ENCODE results near the gene SIMC1.
"Not testable (repeated sequence)": the region's sequence is repeated elsewhere in the genome, so short reads cannot be mapped to it uniquely, and the experiment has no call there.

Gene SIMC1

DNA sequence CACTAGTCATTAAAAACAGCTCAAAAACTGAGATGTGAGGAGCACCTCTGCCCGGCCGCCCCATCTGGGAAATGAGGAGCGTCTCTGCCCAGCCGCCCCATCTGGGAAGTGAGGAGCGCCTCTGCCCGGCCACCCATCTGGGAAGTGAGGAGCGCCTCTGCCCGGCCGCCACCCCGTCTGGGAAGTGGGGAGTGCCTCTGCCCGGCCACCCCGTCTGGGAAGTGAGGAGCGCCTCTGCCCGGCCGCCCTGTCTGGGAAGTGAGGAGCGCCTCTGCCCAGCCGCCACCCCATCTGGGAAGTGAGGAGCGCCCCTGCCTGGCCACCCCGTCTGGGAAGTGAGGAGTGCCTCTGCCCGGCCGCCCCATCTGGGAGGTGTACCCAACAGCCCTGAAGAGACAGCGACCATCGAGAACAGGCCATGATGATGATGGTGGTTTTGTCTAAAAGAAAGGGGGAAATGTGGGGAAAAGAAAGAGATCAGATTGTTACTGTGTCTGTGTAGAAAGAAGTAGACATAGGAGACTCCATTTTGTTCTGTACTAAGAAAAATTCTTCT is 23.7 kb upstream of the SIMC1 start:
- not testable (repeated sequence) for DNase-seq (ENCODE audit: low spot score)

DNA sequence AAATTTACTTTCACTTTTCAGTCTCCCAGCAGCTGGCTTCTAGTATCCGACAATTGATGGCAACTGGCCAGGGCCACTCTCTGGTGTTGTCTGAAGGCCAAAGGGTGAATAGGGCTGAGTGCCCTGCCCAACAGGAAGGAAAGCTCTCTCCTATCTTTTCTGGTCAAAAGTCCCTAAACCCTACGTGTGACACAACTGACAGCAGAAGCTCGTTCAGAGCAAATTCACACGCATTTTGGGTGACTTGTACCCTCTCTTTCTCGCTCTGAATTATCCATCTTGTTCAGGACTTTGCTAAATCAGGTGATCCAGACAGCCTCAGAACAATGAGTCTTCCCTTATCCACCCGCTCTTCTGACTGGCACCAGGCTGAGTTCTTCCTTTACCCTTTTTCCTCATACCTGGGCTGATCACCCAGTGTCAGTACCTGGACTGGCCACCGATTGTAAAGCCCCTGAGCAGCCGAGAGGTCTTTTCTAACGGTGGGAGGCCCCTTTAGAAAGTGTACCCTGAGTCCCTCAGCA is 21.8 kb upstream of the SIMC1 start:
- DNase-seq (ENCODE audit: low spot score): not testable (repeated sequence)

DNA sequence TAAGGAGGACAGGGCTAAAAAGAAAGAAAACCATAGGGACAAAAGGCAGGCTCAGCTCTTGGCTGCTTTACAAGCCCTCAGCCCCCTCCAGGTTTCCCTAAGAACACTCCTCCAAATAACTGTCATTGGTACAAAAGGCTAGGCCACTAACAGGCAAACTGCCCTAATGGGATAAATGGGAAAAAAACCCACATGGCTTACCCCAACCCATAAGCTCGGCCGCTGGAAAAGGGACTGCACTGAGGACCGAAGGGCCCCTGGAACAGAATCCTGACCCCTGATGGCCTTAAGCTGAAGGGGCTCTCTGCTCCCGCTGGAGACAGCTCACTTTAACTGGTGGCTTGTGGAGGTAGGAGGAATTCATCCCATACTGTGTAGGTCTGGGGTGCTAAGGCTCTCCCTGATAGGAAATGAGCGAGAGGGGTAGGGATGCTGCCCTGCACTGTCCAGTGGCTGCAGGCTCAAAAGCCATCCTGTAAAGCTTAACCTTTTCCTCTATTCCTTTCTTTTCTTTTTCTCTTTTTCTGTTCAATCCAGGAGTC is 21.0 kb upstream of the SIMC1 start:
- not testable (repeated sequence) for DNase-seq (ENCODE audit: low spot score)

GRCh38 chr5:176217764-176218163 is 20.5 kb upstream of the SIMC1 start:
- not testable (repeated sequence) for DNase-seq (ENCODE audit: low spot score)

- not testable (repeated sequence) for DNase-seq (ENCODE audit: low spot score)
Measured at GRCh38 chr5:176222006-176222405, 16.2 kb upstream of the SIMC1 start.

- not testable (repeated sequence) for DNase-seq (ENCODE audit: low spot score)
Measured at GRCh38 chr5:176228358-176228757, 9.9 kb upstream of the SIMC1 start.

DNA sequence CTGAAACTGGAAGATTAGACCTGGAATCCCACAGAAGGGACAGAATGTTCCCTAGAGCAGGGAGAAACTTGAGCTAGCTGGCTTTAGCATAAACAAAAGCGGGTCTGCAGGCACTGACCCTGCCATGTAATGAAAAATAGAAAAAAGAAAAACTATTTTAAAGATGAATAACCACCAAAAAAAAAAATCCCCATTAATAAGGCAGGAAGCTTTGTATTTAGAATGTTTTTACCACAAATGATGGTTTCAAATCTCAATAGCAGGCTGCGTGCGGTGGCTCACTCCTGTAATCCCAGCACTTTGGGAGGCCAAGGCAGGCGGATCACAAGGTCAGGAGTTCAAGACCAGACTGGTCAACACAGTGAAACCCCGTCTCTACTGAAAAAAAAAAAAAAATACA is 5.0 kb upstream of the SIMC1 start:
- not testable (repeated sequence) for DNase-seq (ENCODE audit: low spot score)

DNA sequence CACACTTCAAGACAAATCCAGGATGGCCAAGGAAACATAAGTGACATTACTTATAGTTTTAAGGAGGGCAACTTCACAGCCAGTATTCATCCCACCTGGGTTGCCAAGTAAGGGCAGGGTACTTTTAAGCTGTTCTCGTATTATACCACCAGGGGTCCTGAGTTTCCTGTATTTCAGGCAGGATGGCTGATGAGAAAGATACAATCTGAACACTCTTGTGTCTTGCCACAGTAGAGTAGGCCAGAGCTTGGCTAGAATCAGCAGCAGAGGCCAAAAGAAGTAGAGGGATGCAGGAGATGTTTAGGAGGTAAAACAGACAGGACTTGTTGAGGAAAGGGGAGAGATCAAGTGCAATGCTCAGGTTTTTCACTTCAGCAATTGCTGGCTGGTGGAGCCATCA is 3.1 kb upstream of the SIMC1 start:
- DNase-seq (ENCODE audit: low spot score): peak; percentile 52

GRCh38 chr5:176238645-176239283 is 540 bp downstream of the SIMC1 start:
- not testable (repeated sequence) for DNase-seq (ENCODE audit: low spot score)

DNA sequence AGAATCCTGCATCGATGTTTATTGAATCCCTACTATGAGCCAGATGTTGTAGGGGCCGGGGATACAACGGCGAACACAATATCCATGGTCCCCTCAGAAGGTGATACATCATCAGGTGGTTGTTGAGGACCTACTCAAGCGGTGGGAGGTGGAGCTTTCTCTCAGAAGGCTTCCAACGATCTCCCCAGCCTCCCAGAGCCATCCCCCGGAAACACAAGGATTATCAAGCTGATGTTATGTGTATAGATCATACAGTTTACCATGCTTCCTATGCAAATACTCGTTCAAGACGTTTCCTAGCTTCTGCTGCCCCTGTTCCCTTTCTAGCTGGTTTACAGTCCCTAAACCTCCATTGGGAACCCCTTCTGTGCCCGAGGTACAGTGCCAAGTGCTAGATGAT is 1.1 kb downstream of the SIMC1 start:
- DNase-seq (ENCODE audit: low spot score): not testable (repeated sequence)

GRCh38 chr5:176244318-176244717 is 6.1 kb downstream of the SIMC1 start:
- not testable (repeated sequence) for DNase-seq (ENCODE audit: low spot score)

DNA sequence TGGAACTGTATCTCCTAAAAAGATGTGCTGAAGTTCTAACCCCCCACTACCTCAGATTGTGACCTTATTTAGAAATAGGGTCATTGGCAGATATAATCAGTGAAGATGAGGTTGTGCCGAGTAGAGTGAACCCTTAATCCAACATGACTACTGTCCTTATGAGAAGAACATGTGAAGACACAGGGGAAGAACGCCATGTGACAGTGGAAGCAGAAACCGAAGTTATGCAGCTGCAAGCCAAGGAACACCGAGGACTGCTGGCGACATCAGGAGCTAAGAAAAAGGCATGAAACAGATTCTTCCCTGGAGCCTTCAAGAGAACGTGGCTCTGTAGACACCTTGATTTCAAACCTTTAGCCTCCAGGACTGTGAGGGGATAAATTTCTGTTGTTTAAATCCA is 6.8 kb downstream of the SIMC1 start:
- not testable (repeated sequence) for DNase-seq (ENCODE audit: low spot score)

DNA sequence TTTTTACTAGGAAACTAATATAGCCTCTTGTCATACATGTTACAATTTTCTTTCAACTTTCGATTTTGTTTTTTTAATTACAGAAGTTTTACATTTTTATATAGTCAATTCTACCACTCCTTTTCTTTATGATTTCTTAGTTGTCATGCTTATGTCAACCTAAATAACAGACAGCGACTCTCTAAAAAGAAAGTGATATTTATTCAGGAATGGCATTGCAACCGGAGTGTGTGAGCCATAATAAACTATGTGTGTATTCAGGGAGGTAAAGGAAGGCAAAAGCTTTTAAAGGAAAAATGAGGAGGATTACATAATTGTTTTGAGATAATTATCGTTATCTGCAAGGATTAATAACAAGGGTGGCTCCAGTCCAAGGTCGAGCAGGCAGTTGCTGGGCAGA is 7.3 kb downstream of the SIMC1 start:
- DNase-seq (ENCODE audit: low spot score): not testable (repeated sequence)

- DNase-seq (ENCODE audit: low spot score): not testable (repeated sequence)
Measured at GRCh38 chr5:176250691-176251090, 12.5 kb downstream of the SIMC1 start.

DNA sequence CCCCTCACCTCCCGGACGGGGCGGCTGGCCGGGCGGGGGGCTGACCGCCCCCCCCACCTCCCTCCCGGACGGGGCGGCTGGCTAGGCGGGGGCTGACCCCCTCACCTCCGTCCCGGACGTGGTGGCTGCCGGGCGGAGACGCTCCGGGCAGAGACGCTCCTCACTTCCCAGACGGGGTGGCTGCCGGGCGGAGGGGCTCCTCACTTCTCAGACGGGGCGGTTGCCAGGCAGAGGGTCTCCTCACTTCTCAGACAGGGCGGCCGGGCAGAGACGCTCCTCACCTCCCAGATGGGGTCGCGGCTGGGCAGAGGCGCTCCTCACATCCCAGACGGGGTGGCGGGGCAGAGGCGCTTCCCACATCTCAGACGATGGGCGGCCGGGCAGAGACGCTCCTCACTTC is 13.9 kb downstream of the SIMC1 start:
- not testable (repeated sequence) for DNase-seq (ENCODE audit: low spot score)

GRCh38 chr5:176253370-176254065 is 15.3 kb downstream of the SIMC1 start:
- DNase-seq (ENCODE audit: low spot score): not testable (repeated sequence)

DNA sequence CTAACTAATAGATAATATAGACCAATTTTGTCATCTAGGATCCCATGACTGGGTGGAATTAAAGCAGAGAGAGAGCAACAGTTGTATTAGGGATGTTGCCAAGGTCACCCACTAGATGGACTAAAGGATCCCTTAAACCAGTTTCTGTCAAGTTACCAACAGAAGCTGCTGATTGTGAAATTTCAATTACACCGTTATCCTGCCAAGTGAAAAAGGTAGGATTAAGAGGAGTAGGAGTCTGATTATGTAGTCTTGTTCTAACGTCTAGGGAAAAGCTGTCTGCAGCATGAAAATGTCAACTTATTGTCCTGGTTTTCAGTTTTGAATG is 15.8 kb downstream of the SIMC1 start:
- not testable (repeated sequence) for DNase-seq (ENCODE audit: low spot score)

GRCh38 chr5:176257871-176258505 is 19.8 kb downstream of the SIMC1 start:
- DNase-seq (ENCODE audit: low spot score): not testable (repeated sequence)

GRCh38 chr5:176260682-176261081 is 22.5 kb downstream of the SIMC1 start:
- DNase-seq (ENCODE audit: low spot score): not testable (repeated sequence)

- not testable (repeated sequence) for DNase-seq (ENCODE audit: low spot score)
Measured at GRCh38 chr5:176266448-176266847, 28.2 kb downstream of the SIMC1 start.

- not testable (repeated sequence) for DNase-seq (ENCODE audit: low spot score)
Measured at GRCh38 chr5:176289018-176289417, 50.8 kb downstream of the SIMC1 start.
